Measurements from ENCODE around the gene INSRR.

DNA sequence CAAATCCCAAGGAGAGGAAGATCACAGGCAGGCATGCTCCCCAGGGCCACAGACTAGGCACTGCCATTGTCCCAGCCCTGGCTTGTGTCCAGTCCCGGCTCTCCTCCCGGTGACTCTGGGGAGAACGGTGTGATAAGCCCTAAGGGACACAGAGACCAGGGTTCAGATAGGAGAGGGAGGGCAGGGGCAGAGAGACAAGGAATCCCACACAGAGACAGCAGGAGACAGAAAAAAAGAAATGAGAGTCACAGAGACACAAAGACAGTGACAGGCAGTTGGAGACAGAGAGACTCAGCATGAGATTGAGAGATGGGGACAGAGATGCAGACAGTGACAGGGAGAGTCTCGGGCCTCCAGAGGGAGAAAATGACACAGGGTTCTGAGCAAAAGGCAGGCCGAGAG is 361 bp downstream of the INSRR start:
- TF ChIP-seq, protein P1, sequence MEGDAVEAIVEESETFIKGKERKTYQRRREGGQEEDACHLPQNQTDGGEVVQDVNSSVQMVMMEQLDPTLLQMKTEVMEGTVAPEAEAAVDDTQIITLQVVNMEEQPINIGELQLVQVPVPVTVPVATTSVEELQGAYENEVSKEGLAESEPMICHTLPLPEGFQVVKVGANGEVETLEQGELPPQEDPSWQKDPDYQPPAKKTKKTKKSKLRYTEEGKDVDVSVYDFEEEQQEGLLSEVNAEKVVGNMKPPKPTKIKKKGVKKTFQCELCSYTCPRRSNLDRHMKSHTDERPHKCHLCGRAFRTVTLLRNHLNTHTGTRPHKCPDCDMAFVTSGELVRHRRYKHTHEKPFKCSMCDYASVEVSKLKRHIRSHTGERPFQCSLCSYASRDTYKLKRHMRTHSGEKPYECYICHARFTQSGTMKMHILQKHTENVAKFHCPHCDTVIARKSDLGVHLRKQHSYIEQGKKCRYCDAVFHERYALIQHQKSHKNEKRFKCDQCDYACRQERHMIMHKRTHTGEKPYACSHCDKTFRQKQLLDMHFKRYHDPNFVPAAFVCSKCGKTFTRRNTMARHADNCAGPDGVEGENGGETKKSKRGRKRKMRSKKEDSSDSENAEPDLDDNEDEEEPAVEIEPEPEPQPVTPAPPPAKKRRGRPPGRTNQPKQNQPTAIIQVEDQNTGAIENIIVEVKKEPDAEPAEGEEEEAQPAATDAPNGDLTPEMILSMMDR (IDR thresholded peaks at IDR 0.05) = no peak
- TF ChIP-seq EP300 (IDR thresholded peaks at IDR 0.05) = no peak
- TF ChIP-seq POLR2A (IDR thresholded peaks at IDR 0.05) = no peak

Measured in ovary (tissue), 3 donors.